GM06990 (cell line): Measurements from ENCODE around the gene DDR2.
"Not testable (repeated sequence)": the region's sequence is repeated elsewhere in the genome, so short reads cannot be mapped to it uniquely, and the experiment has no call there.

ENCODE experiments used
- DNase-seq: peaks from one replicate; pipeline ENCODE4 v3.0.0-alpha.2; 2011; ENCODE audit not compliant: insufficient read length; ENCODE audit errors: extremely low read depth
- H3K27me3 ChIP-seq: replicated peaks from 2 replicates; pipeline ENCODE4 v1.6.0; 2011; ENCODE audit warnings: low read length; ENCODE audit not compliant: control insufficient read depth, insufficient read depth
- H3K36me3 ChIP-seq: 2 replicates; pipeline ENCODE4 v1.5.1; 2011; ENCODE audit warnings: low read length; ENCODE audit not compliant: control insufficient read depth, insufficient read depth
- H3K4me3 ChIP-seq: replicated peaks from 2 replicates; pipeline ENCODE4 v1.5.1; 2011; ENCODE audit warnings: low read depth, mild to moderate bottlenecking, control low read depth, low read length
- CTCF ChIP-seq: IDR thresholded peaks from 2 replicates; pipeline ENCODE4 v1.5.1; 2011; ENCODE audit warnings: low read length, control low read depth, mild to moderate bottlenecking, inconsistent platforms; ENCODE audit not compliant: insufficient read depth, poor library complexity, severe bottlenecking

The DDR2 gene

GRCh38 chr1:162632217-162632666 is at the start of gene DDR2:
TSS of gene DDR2 (plus strand) at chr1:162632464. CDS start at chr1:162719064, 86,600 bp downstream.
- DNase-seq: no peak
- no peaks in the 10 kb centered on the region for H3K27me3 ChIP-seq

GRCh38 chr1:162582901-162583300 is 49.4 kb upstream of the DDR2 start:
- H3K27me3 ChIP-seq, H3K4me3 ChIP-seq, DNase-seq, H3K36me3 ChIP-seq: not testable (repeated sequence)

More at GRCh38 chr1:162632217-162632666, at the start of gene DDR2:
- TF ChIP-seq CTCF: no peak
- no peaks in the 10 kb centered on the region for H3K36me3 ChIP-seq
- H3K4me3 ChIP-seq: peak within 1 kb of the TSS; percentile 59

GRCh38 chr1:162585101-162585500 is 47.2 kb upstream of the DDR2 start:
- DNase-seq, H3K36me3 ChIP-seq, H3K27me3 ChIP-seq, H3K4me3 ChIP-seq: not testable (repeated sequence)

- H3K27me3 ChIP-seq: no peaks in the 10 kb centered on the region
- H3K4me3 ChIP-seq: no peak overlapping the region
- DNase-seq: no peak
- TF ChIP-seq CTCF: no peak
- H3K36me3 ChIP-seq: no peaks in the 10 kb centered on the region; the same call in 1 of the 2 replicates
Measured at GRCh38 chr1:162587347-162587746, 44.9 kb upstream of the DDR2 start.

GRCh38 chr1:162587761-162588260 is 44.5 kb upstream of the DDR2 start:
- no peak for TF ChIP-seq CTCF
- Histone ChIP-seq H3K4me3 (no peak overlapping the region), H3K36me3 (peaks cover 1% of the 10 kb centered on the region), H3K27me3 (no peaks in the 10 kb centered on the region)
- no peak for DNase-seq

GRCh38 chr1:162590101-162590500 is 42.2 kb upstream of the DDR2 start:
- no peak for DNase-seq
- Histone ChIP-seq H3K36me3 (peaks cover 1% of the 10 kb centered on the region), H3K4me3 (no peak overlapping the region), H3K27me3 (no peaks in the 10 kb centered on the region)
- TF ChIP-seq CTCF: no peak

GRCh38 chr1:162590686-162591085 is 41.6 kb upstream of the DDR2 start:
- Histone ChIP-seq H3K4me3 (no peak overlapping the region), H3K36me3 (peaks cover 1% of the 10 kb centered on the region), H3K27me3 (no peaks in the 10 kb centered on the region)
- DNase-seq: no peak
- no peak for TF ChIP-seq CTCF
